GM20000 (cell line): ENCODE measurements around the gene SLC4A1AP.
"Not testable (repeated sequence)": the region's sequence is repeated elsewhere in the genome, so short reads cannot be mapped to it uniquely, and the experiment has no call there.

Experiments
- DNase-seq: peaks from one replicate; pipeline ENCODE4 v3.0.0; 2012; ENCODE audit warnings: low spot score
- CTCF ChIP-seq: IDR thresholded peaks from 2 replicates; pipeline ENCODE4 v1.5.1; 2012; ENCODE audit warnings: mild to moderate bottlenecking, control low read depth; ENCODE audit errors: extremely low read depth, missing control alignments

The SLC4A1AP gene

GRCh38 chr2:27663285-27664153 lies at the start of gene SLC4A1AP, which contains the start of gene SUPT7L:
Gene SLC4A1AP (plus strand): TSS chr2:27663889. CDS start chr2:27663915, 26 bp downstream.
Gene SUPT7L (minus strand): TSS chr2:27663614. CDS start chr2:27662192, 1,422 bp downstream.
- TF ChIP-seq CTCF, result no peak

GRCh38 chr2:27613985-27614384 lies 49.7 kb upstream of the SLC4A1AP start:
- TF ChIP-seq CTCF, result no peak
- no peak for DNase-seq

More at GRCh38 chr2:27663285-27664153, at the start of gene SLC4A1AP, which contains the start of gene SUPT7L:
- peak; percentile 76 for DNase-seq

- TF ChIP-seq CTCF, result no peak
- no peak for DNase-seq
These were observed 48.4 kb upstream of the SLC4A1AP start for GRCh38 chr2:27615316-27615715.

GRCh38 chr2:27621524-27621923 lies 42.2 kb upstream of the SLC4A1AP start:
- no peak for DNase-seq
- TF ChIP-seq CTCF, result no peak

GRCh38 chr2:27622921-27623384 lies 40.7 kb upstream of the SLC4A1AP start:
- TF ChIP-seq CTCF, result no peak
- DNase-seq, result no peak

- TF ChIP-seq CTCF, result no peak
- DNase-seq, result no peak
These were observed 38.7 kb upstream of the SLC4A1AP start for GRCh38 chr2:27624943-27625342.

GRCh38 chr2:27626323-27626722 lies 37.4 kb upstream of the SLC4A1AP start:
- DNase-seq, result not testable (repeated sequence)

GRCh38 chr2:27626921-27627320 lies 36.8 kb upstream of the SLC4A1AP start:
- not testable (repeated sequence) for DNase-seq
